Calu3 (cell line): ENCODE results near the gene COX14. TPM values are rescaled to one million over a fixed set of nuclear protein-coding genes. Genes with fewer than 3 reads are reported as not detected.

Experiments
- BruUV-seq: library from RNA; stranded (reverse); fragments of 400-500 nt; replicated peaks from 2 replicates; lab custom pipeline; 2021; lab: Mats Ljungman, UMichigan
- CTCF ChIA-PET: fragments of 300-600 bp; sonication (Branson Sonifier 250); formaldehyde crosslinking; loops from one replicate; lab custom pipeline; 2022; ENCODE audit warnings: antibody characterized with exemption; lab: Charles Lee
- DNase-seq: peaks from one replicate; pipeline ENCODE4 v3.0.0; 2022
- H3K27ac Mint-ChIP-seq: one replicate; pipeline ENCODE4 v1.8.0; 2022; ENCODE audit warnings: mixed read lengths; ENCODE audit not compliant: unreplicated experiment
- H3K27me3 Mint-ChIP-seq: one replicate; pipeline ENCODE4 v1.8.0; 2022; ENCODE audit warnings: mixed read lengths; ENCODE audit not compliant: unreplicated experiment
- H3K36me3 Mint-ChIP-seq: one replicate; pipeline ENCODE4 v1.8.0; 2022; ENCODE audit warnings: mild to moderate bottlenecking, moderate library complexity, mixed read lengths; ENCODE audit not compliant: insufficient read depth, unreplicated experiment
- H3K4me1 Mint-ChIP-seq: one replicate; pipeline ENCODE4 v1.8.0; 2022; ENCODE audit warnings: mild to moderate bottlenecking, low read depth, mixed read lengths; ENCODE audit not compliant: unreplicated experiment
- H3K4me3 Mint-ChIP-seq: one replicate; pipeline ENCODE4 v1.8.0; 2022; ENCODE audit warnings: mild to moderate bottlenecking, low read depth, moderate library complexity, mixed read lengths; ENCODE audit not compliant: unreplicated experiment
- H3K9me3 Mint-ChIP-seq: one replicate; pipeline ENCODE4 v1.8.0; 2022; ENCODE audit warnings: low read depth, mixed read lengths; ENCODE audit not compliant: unreplicated experiment
- intact Hi-C: fragments of 100-400 bp; cut with micrococcal nuclease; formaldehyde crosslinking; loops from one replicate; pipeline ENCODE4 v1.10.0; 2022; ENCODE audit not compliant: unreplicated experiment
- total RNA-seq: library from RNA; stranded (reverse); gene quantifications from 2 replicates; pipeline ENCODE4 v1.2.3, GENCODE V29; 2022
- TF ChIP-seq, protein P1 (sequence below): fragments of 200-600 bp; IDR thresholded peaks from one replicate; pipeline ENCODE4 v1.8.0; 2022; ENCODE audit warnings: antibody characterized with exemption; ENCODE audit not compliant: unreplicated experiment

The COX14 gene
- total RNA-seq, 1 experiment from 2014 or later: 37.1 TPM

DNA sequence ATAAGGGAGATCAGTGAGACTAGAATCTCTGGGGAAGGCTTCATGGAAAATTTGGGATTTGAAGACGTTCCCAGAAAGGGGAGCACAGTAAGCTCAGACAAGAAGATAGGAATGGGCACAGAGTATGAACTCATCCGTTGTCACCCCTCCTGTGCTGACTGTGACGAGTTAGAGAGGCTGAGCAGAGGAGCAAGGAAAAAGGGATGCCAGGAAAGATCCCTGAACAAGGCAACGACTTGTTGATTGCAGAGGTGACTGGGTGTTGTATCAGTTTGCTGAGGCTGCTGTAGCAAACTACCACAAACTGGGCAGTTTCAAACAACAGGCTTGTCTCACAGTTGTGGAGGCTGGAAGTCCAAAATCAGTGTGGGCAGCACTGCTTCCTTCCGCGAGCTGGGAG is 14.1 kb upstream of the COX14 start:
- H3K9me3 Mint-ChIP-seq: no peaks in the 10 kb centered on the region
- no TSS peak for BruUV-seq
- H3K4me1 Mint-ChIP-seq: no peaks in the 10 kb centered on the region
- H3K27me3 Mint-ChIP-seq: no peaks in the 10 kb centered on the region
- no peak for DNase-seq
- CTCF ChIA-PET: no interaction called here
- H3K36me3 Mint-ChIP-seq: peaks cover 19% of the 10 kb centered on the region
- TF ChIP-seq, protein P1, sequence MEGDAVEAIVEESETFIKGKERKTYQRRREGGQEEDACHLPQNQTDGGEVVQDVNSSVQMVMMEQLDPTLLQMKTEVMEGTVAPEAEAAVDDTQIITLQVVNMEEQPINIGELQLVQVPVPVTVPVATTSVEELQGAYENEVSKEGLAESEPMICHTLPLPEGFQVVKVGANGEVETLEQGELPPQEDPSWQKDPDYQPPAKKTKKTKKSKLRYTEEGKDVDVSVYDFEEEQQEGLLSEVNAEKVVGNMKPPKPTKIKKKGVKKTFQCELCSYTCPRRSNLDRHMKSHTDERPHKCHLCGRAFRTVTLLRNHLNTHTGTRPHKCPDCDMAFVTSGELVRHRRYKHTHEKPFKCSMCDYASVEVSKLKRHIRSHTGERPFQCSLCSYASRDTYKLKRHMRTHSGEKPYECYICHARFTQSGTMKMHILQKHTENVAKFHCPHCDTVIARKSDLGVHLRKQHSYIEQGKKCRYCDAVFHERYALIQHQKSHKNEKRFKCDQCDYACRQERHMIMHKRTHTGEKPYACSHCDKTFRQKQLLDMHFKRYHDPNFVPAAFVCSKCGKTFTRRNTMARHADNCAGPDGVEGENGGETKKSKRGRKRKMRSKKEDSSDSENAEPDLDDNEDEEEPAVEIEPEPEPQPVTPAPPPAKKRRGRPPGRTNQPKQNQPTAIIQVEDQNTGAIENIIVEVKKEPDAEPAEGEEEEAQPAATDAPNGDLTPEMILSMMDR: no peak
- H3K27ac Mint-ChIP-seq: no peak overlapping the region
- H3K4me3 Mint-ChIP-seq: no peak overlapping the region
- intact Hi-C loops: no loop called here

DNA sequence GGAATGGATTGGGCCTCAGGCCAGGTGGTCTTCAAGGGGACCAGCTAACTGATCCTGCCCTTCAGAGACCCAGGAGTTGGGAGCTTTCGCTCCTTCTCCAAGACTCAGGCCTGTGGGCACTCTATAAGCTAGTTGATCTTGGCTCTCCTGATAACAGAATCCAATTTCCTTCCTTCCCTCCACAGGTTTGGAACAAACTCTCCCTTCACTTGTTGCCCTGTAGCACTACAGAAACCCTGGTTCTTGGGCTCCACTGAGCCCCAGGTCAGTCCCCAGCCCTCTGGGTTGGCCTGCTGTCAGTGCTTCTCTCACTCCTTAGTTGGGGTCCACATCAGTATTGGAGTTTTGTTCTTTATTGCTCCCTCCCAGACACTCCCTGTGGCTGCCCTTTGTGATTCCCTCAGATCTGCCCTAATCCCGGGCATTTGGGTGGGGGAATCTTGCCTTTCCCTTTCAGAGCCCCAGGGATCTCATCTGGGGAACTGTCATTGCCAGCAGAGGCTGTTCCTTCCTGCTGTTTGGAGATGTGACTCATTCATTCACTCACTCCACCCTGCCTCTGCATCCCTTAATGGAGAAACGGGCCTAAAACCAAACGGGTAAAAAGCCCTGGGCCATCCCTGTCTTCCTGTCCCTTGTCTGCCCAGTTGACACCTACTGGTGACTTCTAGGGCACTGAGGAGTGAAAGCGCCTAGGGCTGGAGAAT is 12.6 kb upstream of the COX14 start:
- Mint-ChIP-seq H3K4me1 (peaks cover 11% of the 10 kb centered on the region), H3K4me3 (no peak overlapping the region), H3K36me3 (peaks cover 19% of the 10 kb centered on the region), H3K27ac (no peak overlapping the region), H3K27me3 (peaks cover 6% of the 10 kb centered on the region), H3K9me3 (no peaks in the 10 kb centered on the region)
- TF ChIP-seq, protein P1: no peak
- no peak for DNase-seq
- CTCF ChIA-PET: no interaction called here
- intact Hi-C loops: no loop called here
- BruUV-seq: no TSS peak

DNA sequence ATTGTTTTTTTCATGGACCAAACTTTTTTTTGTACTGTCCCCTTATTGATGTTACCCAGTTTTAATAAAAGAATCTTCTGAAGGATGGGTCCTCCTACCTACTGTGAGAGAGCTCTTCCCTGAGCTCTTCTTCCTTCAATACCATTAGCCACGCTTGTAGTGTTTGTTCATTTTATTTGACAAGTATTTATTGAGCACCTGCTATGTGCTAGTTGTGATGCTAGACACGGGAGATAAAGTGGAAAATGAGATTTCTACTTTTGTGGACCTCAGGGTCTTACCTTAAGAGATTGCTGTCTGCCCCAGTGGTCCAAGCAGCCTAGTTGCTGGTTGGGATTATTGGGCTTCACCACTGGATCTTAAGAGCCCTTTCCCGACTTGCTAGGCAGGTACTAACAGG is 11.5 kb upstream of the COX14 start:
- intact Hi-C loops: no loop called here
- no TSS peak for BruUV-seq
- CTCF ChIA-PET: no interaction called here
- TF ChIP-seq, protein P1: no peak
- DNase-seq: no peak
- Mint-ChIP-seq H3K4me1 (peaks cover 11% of the 10 kb centered on the region), H3K4me3 (no peak overlapping the region), H3K9me3 (no peaks in the 10 kb centered on the region), H3K36me3 (peaks cover 15% of the 10 kb centered on the region), H3K27me3 (peaks cover 17% of the 10 kb centered on the region), H3K27ac (no peak overlapping the region)

DNA sequence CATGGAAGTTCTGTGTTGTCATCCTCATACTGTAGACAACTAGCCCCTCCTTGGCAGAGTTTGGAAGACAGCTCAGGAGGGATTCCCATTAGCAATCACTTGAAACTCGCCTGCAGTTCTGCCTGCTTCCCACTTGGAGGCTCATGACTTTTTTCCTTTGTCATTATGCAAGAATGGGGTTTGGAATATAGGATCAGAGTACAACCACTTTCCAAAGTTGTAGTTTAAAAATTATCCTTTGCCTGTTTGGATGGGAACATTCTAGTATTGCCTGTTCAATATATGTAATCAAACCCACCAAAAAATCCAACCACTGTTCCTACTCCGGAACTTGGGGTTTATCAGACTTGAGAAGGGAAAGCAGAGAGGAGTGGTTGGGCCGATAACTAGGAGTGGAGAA is 10.4 kb upstream of the COX14 start:
- TF ChIP-seq, protein P1: no peak

More for the DNA sequence above, 10.4 kb upstream of the COX14 start:
- H3K4me3 Mint-ChIP-seq: no peak overlapping the region
- peaks cover 9% of the 10 kb centered on the region for H3K36me3 Mint-ChIP-seq
- H3K27ac Mint-ChIP-seq: no peak overlapping the region
- BruUV-seq: no TSS peak
- no peaks in the 10 kb centered on the region for H3K9me3 Mint-ChIP-seq
- no peak for DNase-seq
- H3K27me3 Mint-ChIP-seq: peaks cover 24% of the 10 kb centered on the region
- H3K4me1 Mint-ChIP-seq: peaks cover 11% of the 10 kb centered on the region
- intact Hi-C loops: no loop called here
- CTCF ChIA-PET: interaction anchor here (1.1 to 1.5 kb wide), 2 partner anchors 9 to 10 kb away, joined by 4 to 5 read pairs; partner anchors contain the start of gene COX14
